Neuronal stem cell (in vitro differentiated cells): ENCODE data around the gene IGSF3.

Experiments
- DNase-seq: peaks from one replicate; pipeline ENCODE4 v3.0.0-alpha.2; 2013; ENCODE audit warnings: low spot score
- H2AFZ ChIP-seq: one replicate; pipeline ENCODE4 v1.6.1; 2013; ENCODE audit warnings: mild to moderate bottlenecking, low read length, inconsistent platforms
- H2AK5ac ChIP-seq: 2 replicates; pipeline ENCODE4 v1.6.1; 2013; ENCODE audit warnings: low read depth, mild to moderate bottlenecking, inconsistent platforms, low read length, moderate library complexity, mixed read lengths
- H2BK120ac ChIP-seq: 2 replicates; pipeline ENCODE4 v1.6.1; 2013; ENCODE audit warnings: low read depth, mild to moderate bottlenecking, inconsistent platforms, low read length, moderate library complexity, mixed read lengths
- H2BK12ac ChIP-seq: one replicate; pipeline ENCODE4 v1.6.1; 2013; ENCODE audit warnings: low read length, inconsistent platforms
- H2BK15ac ChIP-seq: 2 replicates; pipeline ENCODE4 v1.6.1; 2013; ENCODE audit warnings: mild to moderate bottlenecking, low read length, inconsistent platforms, mixed read lengths
- H2BK5ac ChIP-seq: one replicate; pipeline ENCODE4 v1.6.1; 2013; ENCODE audit warnings: inconsistent platforms, mild to moderate bottlenecking, low read length, moderate library complexity
- H3K14ac ChIP-seq: one replicate; pipeline ENCODE4 v1.6.1; 2013; ENCODE audit warnings: low read length, inconsistent platforms
- H3K18ac ChIP-seq: 2 replicates; pipeline ENCODE4 v1.6.1; 2013; ENCODE audit warnings: low read length, inconsistent platforms
- H3K23ac ChIP-seq: 2 replicates; pipeline ENCODE4 v1.6.1; 2013; ENCODE audit warnings: low read depth, mild to moderate bottlenecking, mixed read lengths, low read length, inconsistent platforms; ENCODE audit not compliant: poor library complexity
- H3K27ac ChIP-seq: replicated peaks from 3 replicates; pipeline ENCODE4 v1.5.1; 2013; ENCODE audit warnings: low read length, inconsistent platforms
- H3K27me3 ChIP-seq, 3 experiments: 2 replicates each; pipeline ENCODE4 v1.6.1; 2013; ENCODE audit warnings: low read length in 3 of 3, mild to moderate bottlenecking in 2 of 3, inconsistent platforms in 1 of 3, low read depth in 1 of 3, mixed read lengths in 1 of 3, moderate library complexity in 1 of 3; ENCODE audit not compliant: control insufficient read depth in 3 of 3, insufficient read depth in 3 of 3
- H3K36me3 ChIP-seq, 2 donors: replicated peaks in 1 of 2; 2 replicates each; pipeline ENCODE4 v1.6.1; 2013; ENCODE audit warnings: low read length in 2 of 2; ENCODE audit not compliant: control insufficient read depth in 2 of 2, insufficient read depth in 2 of 2
- H3K4ac ChIP-seq: 2 replicates; pipeline ENCODE4 v1.6.1; 2013; ENCODE audit warnings: inconsistent platforms, mild to moderate bottlenecking, low read length, moderate library complexity
- H3K4me1 ChIP-seq, 2 donors: 1 replicate in 1 of 2; 2 replicates in 1 of 2; pipeline ENCODE4 v1.6.1; 2013; ENCODE audit warnings: low read length in 2 of 2, low read depth in 1 of 2; ENCODE audit not compliant: control insufficient read depth in 2 of 2, insufficient read depth in 1 of 2
- H3K4me2 ChIP-seq: one replicate; pipeline ENCODE4 v1.6.1; 2013; ENCODE audit warnings: mild to moderate bottlenecking, low read length, inconsistent platforms; ENCODE audit not compliant: insufficient read depth, poor library complexity, severe bottlenecking
- H3K4me3 ChIP-seq, 2 donors: 2 replicates each; pipeline ENCODE4 v1.5.1; 2013; ENCODE audit warnings: low read length in 2 of 2, mild to moderate bottlenecking in 2 of 2, inconsistent platforms in 1 of 2, moderate library complexity in 1 of 2
- H3K79me1 ChIP-seq: one replicate; pipeline ENCODE4 v1.6.1; 2013; ENCODE audit warnings: low read depth, mild to moderate bottlenecking, inconsistent platforms, low read length, moderate library complexity
- H3K9ac ChIP-seq: one replicate; pipeline ENCODE4 v1.6.1; 2013; ENCODE audit warnings: mild to moderate bottlenecking, low read depth, low read length, inconsistent platforms; ENCODE audit not compliant: poor library complexity
- H3K9me3 ChIP-seq, 2 donors: replicated peaks in 1 of 2; 2 replicates each; pipeline versions ENCODE3 to v1.6.1; 2013; ENCODE audit warnings: low read length in 2 of 2, mild to moderate bottlenecking in 2 of 2, inconsistent platforms in 1 of 2, low read depth in 1 of 2, mixed read lengths in 1 of 2, moderate library complexity in 1 of 2; ENCODE audit not compliant: control insufficient read depth in 2 of 2, insufficient read depth in 1 of 2
- H4K8ac ChIP-seq: one replicate; pipeline ENCODE4 v1.6.1; 2013; ENCODE audit warnings: low read depth, mild to moderate bottlenecking, inconsistent platforms, low read length, moderate library complexity
- H4K91ac ChIP-seq: one replicate; pipeline ENCODE4 v1.6.1; 2013; ENCODE audit warnings: low read length, low read depth, mild to moderate bottlenecking, inconsistent platforms; ENCODE audit not compliant: poor library complexity
- WGBS, 2 donors: extraction: QIAGEN DNeasy Blood & Tissue Kit; methylation state at CpG; one replicate each; pipeline ENCODE4 v1.1.7; 2013; ENCODE audit warnings: missing lambda C conversion rate in 2 of 2, mixed read lengths in 1 of 2; ENCODE audit not compliant: insufficient read length in 2 of 2, insufficient replicate concordance in 1 of 2; ENCODE audit errors: extremely low coverage in 2 of 2; 5-methylcytosine and 5-hydroxymethylcytosine counted together

IGSF3 gene

DNA sequence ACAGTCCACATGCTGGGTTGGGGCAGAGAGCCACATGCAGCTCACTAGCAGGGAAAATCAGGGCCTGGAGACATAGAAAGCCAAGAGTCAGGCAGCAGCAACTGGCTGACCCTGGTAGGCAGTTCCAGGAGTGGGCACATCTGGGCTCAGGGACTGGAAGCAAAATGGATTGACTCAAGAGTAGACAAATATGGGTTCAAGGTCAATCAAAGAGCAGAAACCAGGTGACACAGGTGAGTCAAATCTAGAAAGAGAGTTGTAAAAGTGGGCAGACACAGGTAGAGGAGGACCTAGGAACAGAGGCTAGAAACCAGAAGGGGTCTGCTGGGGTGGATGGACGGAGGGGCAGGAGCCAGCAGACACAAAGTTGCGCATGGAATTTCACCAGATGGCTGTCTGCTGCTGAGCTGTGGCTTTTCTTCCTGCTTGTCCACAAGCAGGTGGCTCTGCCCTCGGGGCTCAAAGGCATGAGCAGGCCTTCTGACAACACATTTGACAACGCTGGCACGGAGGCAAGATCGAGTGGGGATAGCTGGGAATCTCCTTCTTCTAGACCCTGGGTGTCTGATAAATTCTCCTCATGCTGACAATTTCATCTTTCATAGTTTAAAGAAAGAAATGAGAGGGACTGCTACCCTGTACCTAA is 40.8 kb upstream of the IGSF3 start:
- H3K4ac ChIP-seq = no peak overlapping the region
- H3K4me2 ChIP-seq = no peak overlapping the region
- H3K9ac ChIP-seq = no peak overlapping the region
- H2BK15ac ChIP-seq = peak overlapping the region; percentile 15
- H3K14ac ChIP-seq = no peak overlapping the region
- no peak for DNase-seq
- H3K36me3 ChIP-seq = no peaks in the 10 kb centered on the region
- no peak overlapping the region for H3K4me3 ChIP-seq
- no peaks in the 10 kb centered on the region for H3K79me1 ChIP-seq
- H4K8ac ChIP-seq = no peak overlapping the region
- WGBS, 2 donors = no CpG with 5 or more reads among the region's 6 CpGs
- no peak overlapping the region for H3K27ac ChIP-seq
- H3K23ac ChIP-seq = no peak overlapping the region
- H3K4me1 ChIP-seq = peaks cover 0 to 3% of the 10 kb centered on the region in 2 donors
- no peak overlapping the region for H2BK120ac ChIP-seq
- H3K27me3 ChIP-seq = peaks cover 0 to 10% (median 0%) of the 10 kb centered on the region in 3 experiments
- no peak overlapping the region for H2AFZ ChIP-seq
- H2BK5ac ChIP-seq = no peak overlapping the region
- H2BK12ac ChIP-seq = no peak overlapping the region
- no peaks in the 10 kb centered on the region for H3K9me3 ChIP-seq
- H3K18ac ChIP-seq = no peak overlapping the region
- no peak overlapping the region for H4K91ac ChIP-seq
- H2AK5ac ChIP-seq = no peak overlapping the region

GRCh38 chr1:116706841-116707240 is 39.3 kb upstream of the IGSF3 start:
- H3K4ac ChIP-seq = no peak overlapping the region
- H3K79me1 ChIP-seq = no peaks in the 10 kb centered on the region
- H3K4me3 ChIP-seq = no peak overlapping the region
- no peak overlapping the region for H3K9ac ChIP-seq
- no peaks in the 10 kb centered on the region for H3K9me3 ChIP-seq
- H2BK12ac ChIP-seq = no peak overlapping the region
- no peak overlapping the region for H3K4me2 ChIP-seq
- H2AK5ac ChIP-seq = no peak overlapping the region
- H2AFZ ChIP-seq = no peak overlapping the region
- H3K4me1 ChIP-seq = peaks cover 0 to 3% of the 10 kb centered on the region in 2 donors
- H2BK120ac ChIP-seq = no peak overlapping the region
- no peak for DNase-seq
- no peak overlapping the region for H4K8ac ChIP-seq
- no peak overlapping the region for H2BK5ac ChIP-seq
- H3K23ac ChIP-seq = no peak overlapping the region
- no peak overlapping the region for H3K18ac ChIP-seq
- no peak overlapping the region for H4K91ac ChIP-seq
- H3K27me3 ChIP-seq = peaks cover 0 to 7% (median 0%) of the 10 kb centered on the region in 3 experiments
- no peaks in the 10 kb centered on the region for H3K36me3 ChIP-seq
- no peak overlapping the region for H3K14ac ChIP-seq
- no peak overlapping the region for H2BK15ac ChIP-seq
- no peak overlapping the region for H3K27ac ChIP-seq

- Histone ChIP-seq H3K79me1 (no peaks in the 10 kb centered on the region), H3K23ac (no peak overlapping the region), H3K9me3 (no peaks in the 10 kb centered on the region), H3K36me3 (no peaks in the 10 kb centered on the region), H3K4me2 (no peak overlapping the region), H2AK5ac (no peak overlapping the region), H3K14ac (no peak overlapping the region), H3K4me1 (no peaks in the 10 kb centered on the region), H2BK5ac (no peak overlapping the region), H3K27me3 (peaks cover 0 to 7% (median 0%) of the 10 kb centered on the region in 3 experiments), H3K27ac (no peak overlapping the region), H2BK15ac (no peak overlapping the region), H4K91ac (no peak overlapping the region), H3K9ac (no peak overlapping the region), H2BK12ac (no peak overlapping the region), H4K8ac (no peak overlapping the region), H2AFZ (no peak overlapping the region), H2BK120ac (no peak overlapping the region), H3K4me3 (no peak overlapping the region), H3K18ac (no peak overlapping the region), H3K4ac (no peak overlapping the region)
- DNase-seq = no peak
- WGBS, 2 donors = no CpG with 5 or more reads among the region's 2 CpGs
Measured at GRCh38 chr1:116706123-116706522, 38.6 kb upstream of the IGSF3 start.

DNA sequence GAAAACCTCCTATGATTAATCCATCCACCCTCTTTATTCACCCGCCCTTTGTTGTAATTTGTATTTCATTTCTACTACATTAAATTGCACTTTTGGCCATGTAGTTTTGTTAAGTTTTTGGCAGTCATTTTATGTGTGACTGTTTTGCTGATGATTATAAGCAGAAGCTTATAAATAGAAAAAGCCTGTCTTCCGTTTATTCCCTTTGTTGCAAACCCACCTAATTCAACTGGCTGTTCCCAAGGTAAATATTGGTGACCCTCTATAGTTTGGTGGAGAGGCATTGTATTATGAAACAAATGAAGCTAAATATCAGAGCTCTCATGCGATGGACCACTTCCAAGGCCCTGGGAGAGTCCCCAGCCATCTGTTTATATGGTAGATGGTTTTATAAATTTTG is 36.7 kb upstream of the IGSF3 start:
- no peaks in the 10 kb centered on the region for H3K79me1 ChIP-seq
- 100% methylated on average over 1 of the region's 3 CpGs; no CpG with 5 or more reads in 1 of the 2 donors for WGBS, 2 donors
- no peak overlapping the region for H2BK12ac ChIP-seq
- no peaks in the 10 kb centered on the region for H3K36me3 ChIP-seq
- no peaks in the 10 kb centered on the region for H3K4me1 ChIP-seq
- H3K27ac ChIP-seq = no peak overlapping the region
- H3K4ac ChIP-seq = no peak overlapping the region
- no peak overlapping the region for H3K4me3 ChIP-seq
- no peak overlapping the region for H2BK15ac ChIP-seq
- H3K4me2 ChIP-seq = no peak overlapping the region
- no peak overlapping the region for H3K9ac ChIP-seq
- H3K9me3 ChIP-seq = no peaks in the 10 kb centered on the region
- no peak for DNase-seq
- no peak overlapping the region for H4K8ac ChIP-seq
- no peak overlapping the region for H2BK5ac ChIP-seq
- no peak overlapping the region for H2AK5ac ChIP-seq
- no peak overlapping the region for H2AFZ ChIP-seq
- H3K18ac ChIP-seq = no peak overlapping the region
- no peak overlapping the region for H3K23ac ChIP-seq
- no peak overlapping the region for H2BK120ac ChIP-seq
- H3K14ac ChIP-seq = no peak overlapping the region
- no peak overlapping the region for H4K91ac ChIP-seq
- peaks cover 0 to 7% (median 0%) of the 10 kb centered on the region in 3 experiments for H3K27me3 ChIP-seq
